Measurements from ENCODE around the gene VAV2.

VAV2 gene

DNA sequence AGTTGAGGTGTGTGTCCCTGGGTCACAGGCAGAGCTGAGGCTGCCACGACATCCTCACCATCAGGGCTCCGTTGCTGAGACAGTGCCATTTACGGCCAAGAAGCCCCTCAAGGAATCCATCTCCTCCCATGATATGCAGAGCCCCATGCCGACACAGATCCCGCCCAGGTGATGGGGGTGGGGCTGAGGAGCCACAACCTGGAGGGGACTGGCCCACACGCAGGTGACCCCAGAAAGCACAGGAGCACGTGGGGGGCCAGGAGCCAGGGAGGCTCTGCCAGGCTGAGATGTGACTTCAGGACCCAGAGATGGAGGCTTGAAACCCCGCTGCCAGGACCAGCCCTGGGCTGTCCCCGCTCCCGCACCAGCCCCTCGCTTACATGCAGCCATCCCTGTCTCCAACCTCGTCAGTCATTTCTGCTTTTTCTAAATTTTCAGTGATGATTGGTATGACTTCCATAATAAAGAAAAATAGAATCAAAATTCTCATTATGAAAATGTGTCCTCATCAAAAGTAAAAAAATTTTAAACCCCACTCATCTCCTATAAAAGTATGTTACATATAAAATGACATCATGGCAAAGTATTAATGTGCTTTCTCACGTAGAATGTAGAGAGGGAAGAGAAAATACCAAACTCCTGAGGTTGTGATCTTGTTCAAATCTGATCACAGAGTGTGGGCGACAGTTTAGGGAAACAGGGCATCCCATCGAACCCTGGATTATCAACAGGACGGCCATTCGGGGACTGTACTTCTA is 155.9 kb downstream of the VAV2 start:
- Mint-ChIP-seq H3K4me1 (peaks cover 53% of the 10 kb centered on the region), H3K27ac (no peak overlapping the region), H3K36me3 (ENCODE audit: low read depth) (no peaks in the 10 kb centered on the region), H3K9me3 (no peaks in the 10 kb centered on the region), H3K4me3 (no peak overlapping the region), H3K27me3 (ENCODE audit: low read depth, poor library complexity) (no peaks in the 10 kb centered on the region)
- DNase-seq, result no peak
- TF ChIP-seq CTCF (IDR thresholded peaks at IDR 0.05), result no peak

- no peaks in the 10 kb centered on the region for H3K9me3 Mint-ChIP-seq
- no peak overlapping the region for H3K27ac Mint-ChIP-seq
- H3K27me3 Mint-ChIP-seq (ENCODE audit: low read depth, poor library complexity), result no peaks in the 10 kb centered on the region
- H3K4me1 Mint-ChIP-seq, result peaks cover 51% of the 10 kb centered on the region
- no peak for DNase-seq
- H3K4me3 Mint-ChIP-seq, result no peak overlapping the region
- H3K36me3 Mint-ChIP-seq (ENCODE audit: low read depth), result peaks cover 4% of the 10 kb centered on the region
- no peak for TF ChIP-seq CTCF (IDR thresholded peaks at IDR 0.05)
These were observed 156.7 kb downstream of the VAV2 start for GRCh38 chr9:133835262-133835901.

- no peak for DNase-seq
- H3K27ac Mint-ChIP-seq, result no peak overlapping the region
- H3K9me3 Mint-ChIP-seq, result no peaks in the 10 kb centered on the region
- no peaks in the 10 kb centered on the region for H3K27me3 Mint-ChIP-seq (ENCODE audit: low read depth, poor library complexity)
- H3K36me3 Mint-ChIP-seq (ENCODE audit: low read depth), result peaks cover 7% of the 10 kb centered on the region
- no peak for TF ChIP-seq CTCF (IDR thresholded peaks at IDR 0.05)
- peaks cover 43% of the 10 kb centered on the region for H3K4me1 Mint-ChIP-seq
- H3K4me3 Mint-ChIP-seq, result no peak overlapping the region
These were observed 157.8 kb downstream of the VAV2 start for GRCh38 chr9:133834080-133834976.

DNA sequence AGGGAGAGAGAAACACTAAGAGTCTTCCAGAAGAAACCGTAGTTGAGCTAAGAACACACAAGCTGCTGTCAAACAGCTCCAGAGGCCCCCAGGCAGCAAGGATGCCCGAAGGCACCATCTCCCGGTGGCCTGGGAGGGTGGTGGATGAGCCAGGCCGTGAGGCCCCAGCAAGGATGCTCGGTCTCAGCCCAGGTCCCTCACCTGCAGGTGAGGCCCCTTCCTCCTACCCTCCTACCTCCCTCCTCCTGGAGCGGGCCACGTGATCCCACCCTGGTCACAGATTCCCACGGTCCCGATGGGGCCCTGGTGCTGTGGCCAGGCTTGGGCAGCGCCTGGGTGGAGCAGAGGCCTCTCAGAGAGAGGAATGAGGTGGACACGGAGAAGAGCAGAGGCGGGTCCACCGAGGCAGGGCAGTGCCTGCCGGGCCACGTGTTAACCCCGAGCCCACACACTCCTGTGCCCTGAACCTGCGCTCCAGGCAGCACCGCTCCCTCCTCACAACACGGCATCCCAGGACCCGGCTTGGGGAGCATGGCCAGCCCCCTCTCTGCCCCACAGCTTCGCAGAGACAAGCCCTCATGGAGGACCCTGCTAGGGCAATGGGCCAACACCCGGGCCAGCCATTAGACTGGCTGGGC is 158.6 kb downstream of the VAV2 start:
- no peak for DNase-seq
- Mint-ChIP-seq H3K36me3 (ENCODE audit: low read depth) (peaks cover 7% of the 10 kb centered on the region), H3K4me1 (peaks cover 43% of the 10 kb centered on the region), H3K27me3 (ENCODE audit: low read depth, poor library complexity) (no peaks in the 10 kb centered on the region), H3K27ac (no peak overlapping the region), H3K4me3 (no peak overlapping the region), H3K9me3 (no peaks in the 10 kb centered on the region)
- TF ChIP-seq CTCF (IDR thresholded peaks at IDR 0.05), result no peak

DNA sequence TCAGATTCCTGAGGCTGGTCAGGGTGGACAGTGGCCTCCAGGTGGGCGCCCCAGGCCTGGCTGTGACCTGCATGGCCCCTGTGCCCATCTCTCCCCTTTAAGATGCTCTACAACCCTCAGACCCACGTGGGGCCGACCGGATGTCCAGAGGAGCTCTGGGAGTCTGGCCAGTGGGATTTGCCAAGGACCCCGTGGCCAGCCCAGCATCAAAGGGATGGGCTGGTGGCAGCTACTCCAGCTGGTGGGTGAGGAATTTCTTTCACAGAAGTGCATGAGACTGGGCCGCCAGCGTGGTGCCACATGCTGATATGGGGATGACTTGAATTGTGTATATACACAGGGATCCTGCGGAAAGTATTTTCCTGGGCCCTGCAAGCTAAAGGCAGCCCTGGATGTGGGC is 159.2 kb downstream of the VAV2 start:
- Mint-ChIP-seq H3K4me1 (peaks cover 42% of the 10 kb centered on the region), H3K27ac (no peak overlapping the region)
- DNase-seq, result no peak

More for the DNA sequence above, 159.2 kb downstream of the VAV2 start:
- H3K36me3 Mint-ChIP-seq (ENCODE audit: low read depth), result peaks cover 7% of the 10 kb centered on the region
- no peak overlapping the region for H3K4me3 Mint-ChIP-seq
- no peak for TF ChIP-seq CTCF (IDR thresholded peaks at IDR 0.05)
- H3K9me3 Mint-ChIP-seq, result no peaks in the 10 kb centered on the region
- no peaks in the 10 kb centered on the region for H3K27me3 Mint-ChIP-seq (ENCODE audit: low read depth, poor library complexity)
